ENCODE measurements around the gene GPX4. TPM values are rescaled to one million over a fixed set of nuclear protein-coding genes. Genes with fewer than 3 reads are reported as not detected.
"Not testable (repeated sequence)": the region's sequence is repeated elsewhere in the genome, so short reads cannot be mapped to it uniquely, and the experiment has no call there.

Gene GPX4
- total and polyA plus RNA-seq, 9 of the 15 experiments (the other 6 are each of a cell fraction or from before 2014, with no cell fraction given): 61.4 to 661 (median 349) TPM

GRCh38 chr19:1129084-1129483 is 25.3 kb downstream of the GPX4 start:
- POLR2A ChIA-PET: interaction anchor here (0.6 to 0.8 kb wide), 3 partner anchors 24 to 63 kb away, joined by 3 read pairs; no protein-coding TSS in a partner anchor
- ATAC-seq; H3K27ac ChIP-seq (ENCODE audit: extremely low read depth, low read depth, low read length); H2AFZ ChIP-seq (ENCODE audit: low read depth, low read length); H3K27me3 ChIP-seq (ENCODE audit: control insufficient read depth in 2 of 2, insufficient read depth in 2 of 2, low read length in 2 of 2); CTCF ChIA-PET (ENCODE audit: low intra/inter-chr PET ratio); H4K20me1 ChIP-seq (replicated peaks; ENCODE audit: control insufficient read depth, insufficient read depth, low read length); H3K9me1 ChIP-seq (ENCODE audit: control insufficient read depth, insufficient read depth, low read length); DNase-seq (ENCODE audit: extremely low read depth in 1 of 4, low spot score in 3 of 4); H3K4me2 ChIP-seq (ENCODE audit: insufficient read depth, low read length); in situ Hi-C loops (cut with MboI); H3K4me3 ChIP-seq; FAIRE-seq; intact Hi-C loops (cut with micrococcal nuclease); H3K9me3 ChIP-seq (replicated peaks; ENCODE audit: control insufficient read depth, insufficient read depth, low read depth, low read length); BruUV-seq (replicated peaks): not testable (repeated sequence)
- TF ChIP-seq, protein P1, sequence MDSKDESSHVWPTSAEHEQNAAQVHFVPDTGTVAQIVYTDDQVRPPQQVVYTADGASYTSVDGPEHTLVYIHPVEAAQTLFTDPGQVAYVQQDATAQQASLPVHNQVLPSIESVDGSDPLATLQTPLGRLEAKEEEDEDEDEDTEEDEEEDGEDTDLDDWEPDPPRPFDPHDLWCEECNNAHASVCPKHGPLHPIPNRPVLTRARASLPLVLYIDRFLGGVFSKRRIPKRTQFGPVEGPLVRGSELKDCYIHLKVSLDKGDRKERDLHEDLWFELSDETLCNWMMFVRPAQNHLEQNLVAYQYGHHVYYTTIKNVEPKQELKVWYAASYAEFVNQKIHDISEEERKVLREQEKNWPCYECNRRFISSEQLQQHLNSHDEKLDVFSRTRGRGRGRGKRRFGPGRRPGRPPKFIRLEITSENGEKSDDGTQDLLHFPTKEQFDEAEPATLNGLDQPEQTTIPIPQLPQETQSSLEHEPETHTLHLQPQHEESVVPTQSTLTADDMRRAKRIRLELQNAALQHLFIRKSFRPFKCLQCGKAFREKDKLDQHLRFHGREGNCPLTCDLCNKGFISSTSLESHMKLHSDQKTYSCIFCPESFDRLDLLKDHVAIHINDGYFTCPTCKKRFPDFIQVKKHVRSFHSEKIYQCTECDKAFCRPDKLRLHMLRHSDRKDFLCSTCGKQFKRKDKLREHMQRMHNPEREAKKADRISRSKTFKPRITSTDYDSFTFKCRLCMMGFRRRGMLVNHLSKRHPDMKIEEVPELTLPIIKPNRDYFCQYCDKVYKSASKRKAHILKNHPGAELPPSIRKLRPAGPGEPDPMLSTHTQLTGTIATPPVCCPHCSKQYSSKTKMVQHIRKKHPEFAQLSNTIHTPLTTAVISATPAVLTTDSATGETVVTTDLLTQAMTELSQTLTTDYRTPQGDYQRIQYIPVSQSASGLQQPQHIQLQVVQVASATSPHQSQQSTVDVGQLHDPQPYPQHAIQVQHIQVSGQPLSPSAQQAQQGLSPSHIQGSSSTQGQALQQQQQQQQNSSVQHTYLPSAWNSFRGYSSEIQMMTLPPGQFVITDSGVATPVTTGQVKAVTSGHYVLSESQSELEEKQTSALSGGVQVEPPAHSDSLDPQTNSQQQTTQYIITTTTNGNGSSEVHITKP (IDR thresholded peaks at IDR 0.05; ENCODE audit: partially characterized antibody): peak; percentile 56
- peaks cover 16% of the 10 kb centered on the region; the same call in 2 of the 3 replicates for H3K79me2 ChIP-seq (ENCODE audit: control insufficient read depth, insufficient read depth, low read length)
- WGBS (ENCODE audit: insufficient coverage, low coverage, missing lambda C conversion rate): 83% methylated on average over 5 of the region's 7 CpGs
- peaks cover 31% of the 10 kb centered on the region; the same call in 2 of the 3 replicates for H3K36me3 ChIP-seq (ENCODE audit: control insufficient read depth, insufficient read depth, low read length)
- peaks cover 8 to 81% of the 10 kb centered on the region in 2 experiments for H3K4me1 ChIP-seq (replicated peaks in 1 of 2; ENCODE audit: control insufficient read depth in 2 of 2, insufficient read depth in 2 of 2, low read length in 2 of 2)
- H3K9ac ChIP-seq (ENCODE audit: insufficient read depth in 1 of 2, low read depth in 2 of 2, low read length in 2 of 2): 0 out of 4 replicates have a peak overlapping the region, but pooled peaks of 1 of the 2 experiments have one; percentile 1
